ENCODE measurements around the gene UGT2A3. TPM values are rescaled to one million over a fixed set of nuclear protein-coding genes. Genes with fewer than 3 reads are reported as not detected.

UGT2A3 gene
- total and polyA plus RNA-seq, 2 of the 4 experiments (the other 2 are of a cell fraction), result not detected

DNA sequence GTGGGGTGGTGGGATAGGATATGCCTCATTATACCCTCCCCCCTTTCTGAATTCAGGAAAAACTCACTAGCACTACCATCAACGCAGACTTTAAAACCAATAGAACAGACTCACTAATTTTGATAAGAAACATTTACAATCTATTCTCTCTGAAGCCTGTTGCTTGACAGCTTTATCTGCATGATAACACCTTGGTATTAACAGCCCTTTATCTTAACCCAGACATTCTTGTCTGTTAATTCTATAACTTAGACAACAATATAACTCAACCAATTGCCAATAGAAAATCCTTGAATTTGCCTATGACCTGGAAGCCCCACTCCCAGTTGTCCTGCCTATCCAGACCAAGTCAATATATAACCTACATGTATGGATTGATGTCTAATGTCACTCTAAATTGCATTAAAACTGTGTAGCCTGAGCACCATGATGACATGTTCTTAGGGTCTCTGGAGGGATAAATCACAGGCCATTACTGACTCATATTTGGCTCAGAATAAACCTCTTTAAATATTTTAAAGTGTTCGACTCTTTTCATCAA, 1.5 kb upstream of the UGT2A3 start:
- H4K20me1 ChIP-seq (ENCODE audit: insufficient read depth, low read length), result no peaks in the 10 kb centered on the region
- ChIA-PET POLR2A (ENCODE audit: unreplicated experiment) (no interaction called here), CTCF (no interaction called here)
- H2AFZ ChIP-seq (replicated peaks; ENCODE audit: low read length, poor library complexity), result no peak overlapping the region
- dilution Hi-C loops (cut with HindIII; ENCODE audit: low sequenced_read_pairs, unreplicated experiment), result no loop called here
- no peak overlapping the region for H2AK9ac ChIP-seq (replicated peaks; ENCODE audit: low read depth, low read length, poor library complexity)
- no peak overlapping the region for H2AK5ac ChIP-seq (ENCODE audit: low read depth, low read length)
- no peaks in the 10 kb centered on the region for H3K79me1 ChIP-seq (ENCODE audit: low read depth in 1 of 2, low read length in 2 of 2)
- no peaks in the 10 kb centered on the region for H3K36me3 ChIP-seq (ENCODE audit: control insufficient read depth, insufficient read depth, low read length)
- H3K4ac ChIP-seq (ENCODE audit: low read depth, low read length), result no peak overlapping the region
- ATAC-seq (ENCODE audit: low read depth), result no peak
- H3K56ac ChIP-seq (ENCODE audit: extremely low read depth, insufficient read depth, low read length), result no peak overlapping the region
- H2BK15ac ChIP-seq (ENCODE audit: low read depth, low read length), result no peak overlapping the region
- H4K91ac ChIP-seq (ENCODE audit: insufficient read depth, low read depth, low read length), result no peak overlapping the region
- H3K18ac ChIP-seq (ENCODE audit: low read depth, low read length), result no peak overlapping the region
- H3K4me2 ChIP-seq (ENCODE audit: low read depth, low read length), result no peak overlapping the region
- H3K9me1 ChIP-seq (ENCODE audit: insufficient read depth, low read length), result no peaks in the 10 kb centered on the region
- H4K5ac ChIP-seq (ENCODE audit: low read depth, low read length), result no peak overlapping the region
- TF ChIP-seq, protein P1, sequence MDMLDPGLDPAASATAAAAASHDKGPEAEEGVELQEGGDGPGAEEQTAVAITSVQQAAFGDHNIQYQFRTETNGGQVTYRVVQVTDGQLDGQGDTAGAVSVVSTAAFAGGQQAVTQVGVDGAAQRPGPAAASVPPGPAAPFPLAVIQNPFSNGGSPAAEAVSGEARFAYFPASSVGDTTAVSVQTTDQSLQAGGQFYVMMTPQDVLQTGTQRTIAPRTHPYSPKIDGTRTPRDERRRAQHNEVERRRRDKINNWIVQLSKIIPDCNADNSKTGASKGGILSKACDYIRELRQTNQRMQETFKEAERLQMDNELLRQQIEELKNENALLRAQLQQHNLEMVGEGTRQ (IDR thresholded peaks at IDR 0.05; ENCODE audit: low read depth, low read length), result no peak
- TF ChIP-seq RFX5 (IDR thresholded peaks at IDR 0.05; ENCODE audit: low read depth, low read length) (no peak), POLR2A (IDR thresholded peaks at IDR 0.05; ENCODE audit: low read depth, low read length) (no peak), MAFK (IDR thresholded peaks at IDR 0.05; ENCODE audit: low read depth, low read length) (no peak), RAD21 (IDR thresholded peaks at IDR 0.05; ENCODE audit: low read length) (no peak), MAZ (IDR thresholded peaks at IDR 0.05; ENCODE audit: borderline replicate concordance, low read depth, low read length) (no peak), CEBPB (IDR thresholded peaks at IDR 0.05; ENCODE audit: low read depth, low read length) (no peak), CHD1 (IDR thresholded peaks at IDR 0.05; ENCODE audit: low read depth, low read length) (no peak), RCOR1 (IDR thresholded peaks at IDR 0.05; ENCODE audit: insufficient replicate concordance, low read length) (no peak), BHLHE40 (IDR thresholded peaks at IDR 0.05; ENCODE audit: low read depth, low read length) (no peak), MXI1 (IDR thresholded peaks at IDR 0.05; ENCODE audit: borderline replicate concordance, low read depth, low read length) (no peak), SMC3 (IDR thresholded peaks at IDR 0.05; ENCODE audit: low read depth, low read length) (no peak), NFE2L2 (IDR thresholded peaks at IDR 0.05; ENCODE audit: low read depth, low read length) (no peak), FOS (IDR thresholded peaks at IDR 0.05; ENCODE audit: low read depth, low read length) (no peak)
- TF ChIP-seq, protein P2, sequence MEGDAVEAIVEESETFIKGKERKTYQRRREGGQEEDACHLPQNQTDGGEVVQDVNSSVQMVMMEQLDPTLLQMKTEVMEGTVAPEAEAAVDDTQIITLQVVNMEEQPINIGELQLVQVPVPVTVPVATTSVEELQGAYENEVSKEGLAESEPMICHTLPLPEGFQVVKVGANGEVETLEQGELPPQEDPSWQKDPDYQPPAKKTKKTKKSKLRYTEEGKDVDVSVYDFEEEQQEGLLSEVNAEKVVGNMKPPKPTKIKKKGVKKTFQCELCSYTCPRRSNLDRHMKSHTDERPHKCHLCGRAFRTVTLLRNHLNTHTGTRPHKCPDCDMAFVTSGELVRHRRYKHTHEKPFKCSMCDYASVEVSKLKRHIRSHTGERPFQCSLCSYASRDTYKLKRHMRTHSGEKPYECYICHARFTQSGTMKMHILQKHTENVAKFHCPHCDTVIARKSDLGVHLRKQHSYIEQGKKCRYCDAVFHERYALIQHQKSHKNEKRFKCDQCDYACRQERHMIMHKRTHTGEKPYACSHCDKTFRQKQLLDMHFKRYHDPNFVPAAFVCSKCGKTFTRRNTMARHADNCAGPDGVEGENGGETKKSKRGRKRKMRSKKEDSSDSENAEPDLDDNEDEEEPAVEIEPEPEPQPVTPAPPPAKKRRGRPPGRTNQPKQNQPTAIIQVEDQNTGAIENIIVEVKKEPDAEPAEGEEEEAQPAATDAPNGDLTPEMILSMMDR (conservative IDR thresholded peaks at IDR 0.05; ENCODE audit: low read depth, low read length), result no peak
- TF ChIP-seq, protein P3, sequence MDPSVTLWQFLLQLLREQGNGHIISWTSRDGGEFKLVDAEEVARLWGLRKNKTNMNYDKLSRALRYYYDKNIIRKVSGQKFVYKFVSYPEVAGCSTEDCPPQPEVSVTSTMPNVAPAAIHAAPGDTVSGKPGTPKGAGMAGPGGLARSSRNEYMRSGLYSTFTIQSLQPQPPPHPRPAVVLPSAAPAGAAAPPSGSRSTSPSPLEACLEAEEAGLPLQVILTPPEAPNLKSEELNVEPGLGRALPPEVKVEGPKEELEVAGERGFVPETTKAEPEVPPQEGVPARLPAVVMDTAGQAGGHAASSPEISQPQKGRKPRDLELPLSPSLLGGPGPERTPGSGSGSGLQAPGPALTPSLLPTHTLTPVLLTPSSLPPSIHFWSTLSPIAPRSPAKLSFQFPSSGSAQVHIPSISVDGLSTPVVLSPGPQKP (IDR thresholded peaks at IDR 0.05; ENCODE audit: borderline replicate concordance, low read depth, low read length), result no peak
- no peak overlapping the region for H3K4me3 ChIP-seq (ENCODE audit: insufficient read depth, low read depth, low read length)
- BruUV-seq (replicated peaks), result no TSS peak
- H3K9me3 ChIP-seq (ENCODE audit: control insufficient read depth, insufficient read depth, low read length), result no peaks in the 10 kb centered on the region
- no peak overlapping the region for H4K8ac ChIP-seq (ENCODE audit: low read depth in 2 of 2, low read length in 2 of 2)
- in situ Hi-C loops (cut with MboI; ENCODE audit: low sequenced_read_pairs), result no loop called here
- WGBS, 2 experiments (ENCODE audit: extremely low coverage in 2 of 2, insufficient read length in 1 of 2), result no CpG with 5 or more reads among the region's 2 CpGs
- intact Hi-C loops (cut with micrococcal nuclease), result no loop called here
- H3K23ac ChIP-seq (ENCODE audit: low read depth, low read length), result no peak overlapping the region
- H3K9ac ChIP-seq (ENCODE audit: low read depth, low read length), result no peak overlapping the region
- no peak overlapping the region for H2BK20ac ChIP-seq (ENCODE audit: low read depth, low read length)
- DNase-seq, result no peak
- H3K4me1 ChIP-seq (ENCODE audit: control insufficient read depth, insufficient read depth, low read length), result no peaks in the 10 kb centered on the region
- no peak overlapping the region for H3K14ac ChIP-seq (replicated peaks; ENCODE audit: low read depth, low read length)
- H3K27me3 ChIP-seq (ENCODE audit: control insufficient read depth, insufficient read depth, low read length), result no peaks in the 10 kb centered on the region
- no peak overlapping the region for H2BK120ac ChIP-seq (ENCODE audit: low read depth, low read length)
- H3K27ac ChIP-seq (ENCODE audit: insufficient read depth, low read length), result no peak overlapping the region
- H2BK5ac ChIP-seq (ENCODE audit: low read depth, low read length, poor library complexity, severe bottlenecking), result no peak overlapping the region
